ENCODE data around the gene BRD7. TPM values are rescaled to one million over a fixed set of nuclear protein-coding genes. Genes with fewer than 3 reads are reported as not detected.

The BRD7 gene
- total RNA-seq, 2 donors from 2014 or later = 28.0 to 28.9 TPM

- Histone ChIP-seq H3K27ac (no peak overlapping the region), H3K27me3 (no peaks in the 10 kb centered on the region), H3K4me3 (no peak overlapping the region), H3K4me1 (peaks cover 0 to 3% of the 10 kb centered on the region in 2 donors), H3K36me3 (no peaks in the 10 kb centered on the region), H3K9me3 (no peaks in the 10 kb centered on the region)
- no peak for DNase-seq (ENCODE audit: low spot score)
- TF ChIP-seq CTCF (IDR thresholded peaks at IDR 0.05) = no peak
Observed at GRCh38 chr16:50298075-50298460, 70.7 kb downstream of the BRD7 start.

- DNase-seq (ENCODE audit: low spot score) = no peak
- Histone ChIP-seq H3K36me3 (no peaks in the 10 kb centered on the region), H3K27me3 (no peaks in the 10 kb centered on the region), H3K27ac (no peak overlapping the region), H3K9me3 (no peaks in the 10 kb centered on the region), H3K4me3 (no peak overlapping the region), H3K4me1 (peaks cover 0 to 3% of the 10 kb centered on the region in 2 donors)
- no peak for TF ChIP-seq CTCF (IDR thresholded peaks at IDR 0.05)
Observed at GRCh38 chr16:50297301-50298074, 71.3 kb downstream of the BRD7 start.

- no peak for DNase-seq (ENCODE audit: low spot score)
- Histone ChIP-seq H3K27me3 (no peaks in the 10 kb centered on the region), H3K4me3 (no peak overlapping the region), H3K4me1 (peaks cover 0 to 3% of the 10 kb centered on the region in 2 donors), H3K9me3 (no peaks in the 10 kb centered on the region), H3K36me3 (no peaks in the 10 kb centered on the region), H3K27ac (no peak overlapping the region)
- no peak for TF ChIP-seq CTCF (IDR thresholded peaks at IDR 0.05)
Observed at GRCh38 chr16:50296807-50297206, 72.0 kb downstream of the BRD7 start.

- peaks cover 0 to 3% of the 10 kb centered on the region in 2 donors for H3K4me1 ChIP-seq
- TF ChIP-seq CTCF (IDR thresholded peaks at IDR 0.05) = no peak
- H3K9me3 ChIP-seq = no peaks in the 10 kb centered on the region
- no peak overlapping the region for H3K4me3 ChIP-seq
- no peak for DNase-seq (ENCODE audit: low spot score)
- no peak overlapping the region for H3K27ac ChIP-seq
- H3K27me3 ChIP-seq = no peaks in the 10 kb centered on the region
- no peaks in the 10 kb centered on the region for H3K36me3 ChIP-seq
Observed at GRCh38 chr16:50295541-50296132, 73.2 kb downstream of the BRD7 start.

- Histone ChIP-seq H3K4me1 (peaks cover 0 to 3% of the 10 kb centered on the region in 2 donors), H3K27me3 (no peaks in the 10 kb centered on the region), H3K27ac (no peak overlapping the region), H3K4me3 (no peak overlapping the region), H3K9me3 (no peaks in the 10 kb centered on the region), H3K36me3 (no peaks in the 10 kb centered on the region)
- DNase-seq (ENCODE audit: low spot score) = no peak
- TF ChIP-seq CTCF (IDR thresholded peaks at IDR 0.05) = no peak
Observed at GRCh38 chr16:50294955-50295354, 73.8 kb downstream of the BRD7 start.

Measured in right atrium auricular region (tissue), 2 donors.